Testis (tissue), 2 donors: ENCODE results near the gene C21orf91.

ENCODE experiments used
- CTCF ChIP-seq, 3 experiments: fragments of 450-650 bp in 2 of 3; fragments of 200-600 bp in 1 of 3; sonication (generic) in 1 of 3; IDR thresholded peaks; one replicate each; pipeline ENCODE4 v1.5.1; 2016 to 2019; ENCODE audit warnings: antibody characterized with exemption in 3 of 3, mild to moderate bottlenecking in 2 of 3, moderate library complexity in 1 of 3
- POLR2A ChIP-seq: fragments of 450-650 bp; IDR thresholded peaks from one replicate; pipeline ENCODE4 v1.6.1; 2017; ENCODE audit warnings: antibody characterized with exemption, mild to moderate bottlenecking, moderate library complexity

- peak in 1 of 3 experiments; percentile 14 for TF ChIP-seq CTCF (IDR thresholded peaks at IDR 0.05)
- TF ChIP-seq POLR2A = peak; percentile 60
Measured at GRCh38 chr21:17819114-17819876, at the start of gene C21orf91.
